ENCODE results near the gene GNE. TPM values are rescaled to one million over a fixed set of nuclear protein-coding genes. Genes with fewer than 3 reads are reported as not detected.
A peak's percentile ranks its signal among the peaks of the same experiment; 100 is the strongest.

GNE gene
- total and polyA plus RNA-seq, 2 donors from 2014 or later, result 10.3 to 48.1 TPM

DNA sequence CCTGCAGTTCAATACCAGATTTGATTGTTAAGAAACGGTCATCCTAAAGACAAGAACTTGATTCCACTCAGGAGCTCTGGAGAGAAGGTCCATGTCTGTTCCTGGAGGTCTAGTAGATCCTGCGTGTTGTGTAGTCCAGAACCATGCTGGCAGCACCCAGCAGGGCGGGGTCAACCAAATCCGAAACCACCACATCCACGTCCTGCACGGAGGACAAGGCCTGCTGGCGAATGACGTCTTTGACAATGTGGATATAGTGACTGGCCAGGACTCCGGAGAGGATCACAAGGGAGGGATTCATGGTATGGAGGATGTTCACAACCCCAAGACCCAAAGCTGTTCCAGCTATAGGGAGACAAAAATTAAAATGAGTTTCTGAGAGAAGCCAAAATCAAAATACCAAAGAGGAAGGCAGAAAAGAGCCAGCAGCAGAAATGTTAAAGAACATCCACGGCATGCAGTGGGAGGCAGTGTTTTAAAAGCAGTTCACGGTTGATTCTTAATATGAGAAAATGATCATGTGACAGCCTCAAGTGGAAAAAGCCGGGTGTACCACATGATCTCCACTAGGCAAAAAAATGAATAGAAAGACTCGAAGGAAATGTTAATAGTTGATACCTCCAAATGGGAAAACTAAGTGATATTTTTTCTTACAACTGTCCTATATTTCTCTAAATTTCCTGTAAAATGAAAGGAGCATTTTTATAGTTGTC lies 40.8 kb downstream of the GNE start:
- peak overlapping the region in 1 of 2 donors; percentile 5 for H3K27ac ChIP-seq (ENCODE audit: low read depth in 2 of 2, low read length in 2 of 2)
- peaks cover 0 to under 1% (median under 1%) of the 10 kb centered on the region in 3 donors for H3K9me3 ChIP-seq (ENCODE audit: control insufficient read depth in 2 of 3, insufficient read depth in 1 of 3, low read length in 3 of 3)
- peaks cover 7 to 57% (median 25%) of the 10 kb centered on the region in 3 donors for H3K36me3 ChIP-seq (ENCODE audit: control insufficient read depth in 2 of 3, insufficient read depth in 3 of 3, low read length in 3 of 3)
- H3K9ac ChIP-seq (ENCODE audit: low read length in 3 of 3), result no peak overlapping the region
- DNase-seq (no peak), FAIRE-seq (no peak)
- no peak overlapping the region for H3K4me3 ChIP-seq (ENCODE audit: low read length in 3 of 3)
- no peaks in the 10 kb centered on the region for H3K4me1 ChIP-seq (ENCODE audit: control insufficient read depth in 2 of 3, insufficient read depth in 2 of 3, low read depth in 1 of 3, low read length in 3 of 3)
- TF ChIP-seq, protein P1, sequence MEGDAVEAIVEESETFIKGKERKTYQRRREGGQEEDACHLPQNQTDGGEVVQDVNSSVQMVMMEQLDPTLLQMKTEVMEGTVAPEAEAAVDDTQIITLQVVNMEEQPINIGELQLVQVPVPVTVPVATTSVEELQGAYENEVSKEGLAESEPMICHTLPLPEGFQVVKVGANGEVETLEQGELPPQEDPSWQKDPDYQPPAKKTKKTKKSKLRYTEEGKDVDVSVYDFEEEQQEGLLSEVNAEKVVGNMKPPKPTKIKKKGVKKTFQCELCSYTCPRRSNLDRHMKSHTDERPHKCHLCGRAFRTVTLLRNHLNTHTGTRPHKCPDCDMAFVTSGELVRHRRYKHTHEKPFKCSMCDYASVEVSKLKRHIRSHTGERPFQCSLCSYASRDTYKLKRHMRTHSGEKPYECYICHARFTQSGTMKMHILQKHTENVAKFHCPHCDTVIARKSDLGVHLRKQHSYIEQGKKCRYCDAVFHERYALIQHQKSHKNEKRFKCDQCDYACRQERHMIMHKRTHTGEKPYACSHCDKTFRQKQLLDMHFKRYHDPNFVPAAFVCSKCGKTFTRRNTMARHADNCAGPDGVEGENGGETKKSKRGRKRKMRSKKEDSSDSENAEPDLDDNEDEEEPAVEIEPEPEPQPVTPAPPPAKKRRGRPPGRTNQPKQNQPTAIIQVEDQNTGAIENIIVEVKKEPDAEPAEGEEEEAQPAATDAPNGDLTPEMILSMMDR (IDR thresholded peaks at IDR 0.05; ENCODE audit: borderline replicate concordance, extremely low read depth, insufficient read depth), result peak; percentile 6
- H3K27me3 ChIP-seq (ENCODE audit: control insufficient read depth, insufficient read depth, low read length), result no peaks in the 10 kb centered on the region
- intact Hi-C loops (cut with DNase I), result no loop called here

DNA sequence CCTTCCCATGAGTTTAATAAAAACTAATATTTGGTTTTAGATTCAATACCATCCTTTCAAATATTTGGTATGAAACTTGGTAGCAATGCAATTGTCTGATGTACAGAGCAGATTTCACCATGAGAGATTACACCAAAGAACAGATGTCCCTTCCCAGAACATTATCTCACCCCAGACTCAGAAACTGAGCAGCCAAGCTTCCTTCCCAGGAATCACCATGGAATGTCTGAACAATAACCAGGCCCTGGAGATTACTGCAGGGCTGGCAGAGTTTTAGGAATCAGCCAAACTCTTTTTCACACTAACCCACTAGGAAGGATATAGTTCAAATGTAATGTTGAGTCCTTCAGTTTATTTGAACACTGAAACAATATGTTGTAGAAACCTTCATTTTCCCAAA lies 43.7 kb downstream of the GNE start:
- peaks cover 4 to 65% (median 27%) of the 10 kb centered on the region in 3 donors for H3K36me3 ChIP-seq (ENCODE audit: control insufficient read depth in 2 of 3, insufficient read depth in 3 of 3, low read length in 3 of 3)
- TF ChIP-seq, protein P1 (IDR thresholded peaks at IDR 0.05; ENCODE audit: borderline replicate concordance, extremely low read depth, insufficient read depth), result no peak
- no peak overlapping the region for H3K27ac ChIP-seq (ENCODE audit: low read depth in 2 of 2, low read length in 2 of 2)
- DNase-seq, result no peak
- no peak overlapping the region for H3K9ac ChIP-seq (ENCODE audit: low read length in 3 of 3)
- H3K27me3 ChIP-seq (ENCODE audit: control insufficient read depth, insufficient read depth, low read length), result no peaks in the 10 kb centered on the region
- H3K9me3 ChIP-seq (ENCODE audit: control insufficient read depth in 2 of 3, insufficient read depth in 1 of 3, low read length in 3 of 3), result no peaks in the 10 kb centered on the region
- H3K4me1 ChIP-seq (ENCODE audit: control insufficient read depth in 2 of 3, insufficient read depth in 2 of 3, low read depth in 1 of 3, low read length in 3 of 3), result peaks cover 0 to 8% (median 6%) of the 10 kb centered on the region in 3 donors
- intact Hi-C loops (cut with DNase I), result no loop called here
- no peak overlapping the region for H3K4me3 ChIP-seq (ENCODE audit: low read length in 3 of 3)
- FAIRE-seq, result no peak

DNA sequence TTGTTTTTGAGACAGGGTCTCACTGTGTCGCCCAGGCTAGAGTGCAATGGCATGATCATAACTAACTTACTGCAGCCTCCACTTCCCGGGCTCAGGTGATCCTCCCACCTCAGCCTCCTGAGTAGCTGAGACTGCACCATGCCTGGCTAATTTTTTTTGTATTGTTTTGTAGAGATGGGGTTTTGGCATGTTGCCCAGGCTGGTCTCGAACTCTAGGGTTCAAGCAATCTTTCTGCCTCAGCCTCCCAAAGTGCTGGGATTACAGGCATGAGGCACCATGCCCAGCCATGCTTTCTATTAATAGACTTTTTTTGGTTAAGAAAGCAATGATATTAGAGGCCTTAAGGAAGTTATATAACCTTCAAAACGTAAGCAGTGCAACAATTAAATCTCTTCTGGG lies 44.3 kb downstream of the GNE start:
- intact Hi-C loops (cut with DNase I), result no loop called here
- H3K36me3 ChIP-seq (ENCODE audit: control insufficient read depth in 2 of 3, insufficient read depth in 3 of 3, low read length in 3 of 3), result peaks cover 2 to 65% (median 27%) of the 10 kb centered on the region in 3 donors
- peaks cover 0 to 8% (median 6%) of the 10 kb centered on the region in 3 donors for H3K4me1 ChIP-seq (ENCODE audit: control insufficient read depth in 2 of 3, insufficient read depth in 2 of 3, low read depth in 1 of 3, low read length in 3 of 3)
- no peak overlapping the region for H3K9ac ChIP-seq (ENCODE audit: low read length in 3 of 3)
- no peak overlapping the region for H3K4me3 ChIP-seq (ENCODE audit: low read length in 3 of 3)
- TF ChIP-seq, protein P1 (IDR thresholded peaks at IDR 0.05; ENCODE audit: borderline replicate concordance, extremely low read depth, insufficient read depth), result no peak
- no peaks in the 10 kb centered on the region for H3K27me3 ChIP-seq (ENCODE audit: control insufficient read depth, insufficient read depth, low read length)
- DNase-seq (no peak), FAIRE-seq (no peak)
- no peaks in the 10 kb centered on the region for H3K9me3 ChIP-seq (ENCODE audit: control insufficient read depth in 2 of 3, insufficient read depth in 1 of 3, low read length in 3 of 3)
- H3K27ac ChIP-seq (ENCODE audit: low read depth in 2 of 2, low read length in 2 of 2), result no peak overlapping the region

Measured in kidney (tissue), 14 donors.